GM21529 (cell line): ENCODE results near the gene FAM168B.

ENCODE experiments used
- ATAC-seq: cut with Tn5 transposase; IDR thresholded peaks from one replicate; pipeline ENCODE4 v1.9.1; 2021; ENCODE audit not compliant: unreplicated experiment

FAM168B gene

DNA sequence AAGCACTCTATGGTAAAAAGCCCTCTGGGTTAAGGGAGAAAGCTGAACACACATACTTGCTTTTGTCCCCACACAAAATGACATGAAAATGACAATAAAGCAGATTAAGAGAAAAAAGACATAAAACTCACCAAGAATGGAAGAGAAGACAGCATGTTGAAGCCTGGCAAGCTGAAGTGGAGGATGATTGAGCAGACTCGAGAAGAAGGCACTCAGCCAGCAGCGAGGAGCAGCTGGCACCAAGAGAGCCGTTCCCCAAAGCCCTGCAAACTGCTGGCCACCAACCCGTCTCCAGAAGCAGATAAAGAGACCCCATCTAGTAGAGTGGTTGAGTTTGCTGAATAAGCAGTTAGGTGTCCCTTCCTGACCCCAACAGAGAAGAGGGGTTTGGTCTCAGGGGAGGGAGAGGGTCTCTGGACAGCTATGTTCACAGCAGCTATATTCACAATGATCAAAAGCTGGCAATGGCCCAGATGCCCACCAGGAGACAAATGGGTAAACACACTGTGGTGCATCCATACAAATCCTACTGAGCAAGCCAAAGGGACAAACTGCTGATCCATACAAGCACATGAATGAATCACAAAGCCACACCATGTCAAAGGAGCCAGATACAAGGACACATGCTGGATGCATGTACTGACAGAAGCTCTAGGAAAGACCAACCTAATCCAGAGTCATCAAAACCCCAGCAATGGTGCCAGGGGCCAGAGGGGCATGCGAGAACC is 36.9 kb downstream of the FAM168B start:
- ATAC-seq = no peak

DNA sequence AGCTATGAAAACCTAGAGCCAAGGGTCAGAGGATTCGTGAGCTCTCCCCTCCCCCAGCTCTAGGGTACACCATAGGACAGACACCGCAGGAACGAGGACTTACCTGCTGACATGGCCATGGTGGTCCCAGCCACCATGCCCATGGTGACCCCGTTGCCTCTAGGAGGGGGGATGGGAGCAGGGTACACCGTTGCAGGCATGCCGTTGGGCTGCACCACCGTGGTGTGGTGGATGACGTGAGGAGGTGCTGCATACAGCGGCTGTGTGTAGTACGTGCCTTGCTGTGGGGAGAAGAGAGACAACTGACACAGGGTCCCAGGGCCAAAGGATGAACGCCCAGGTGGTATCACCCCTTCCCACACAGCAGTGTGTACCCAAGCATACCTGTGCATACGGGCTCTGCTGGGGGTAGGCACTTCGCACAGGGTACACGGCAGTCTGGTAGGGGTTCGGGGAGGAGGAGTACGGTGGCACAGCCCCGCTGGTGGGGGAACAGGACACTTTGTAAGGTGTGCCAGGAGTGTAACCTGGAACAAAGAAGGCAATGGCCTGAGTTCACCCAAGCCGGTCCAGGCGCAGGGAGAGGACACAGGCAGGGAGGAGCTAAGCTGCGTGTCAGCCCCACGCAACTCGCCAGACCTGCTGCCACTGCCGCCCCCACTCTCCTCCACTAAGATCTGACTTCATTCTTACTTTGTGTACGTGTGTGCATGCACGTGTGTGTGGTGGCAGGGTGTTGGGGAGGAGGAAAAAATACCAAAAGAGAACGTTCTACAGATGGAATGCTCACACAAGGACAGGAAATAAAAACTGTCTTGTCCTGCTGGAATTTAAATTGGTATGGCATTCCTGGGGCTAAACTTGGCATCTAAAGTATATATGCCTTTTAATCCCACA is 37.8 kb downstream of the FAM168B start:
- ATAC-seq = no peak

DNA sequence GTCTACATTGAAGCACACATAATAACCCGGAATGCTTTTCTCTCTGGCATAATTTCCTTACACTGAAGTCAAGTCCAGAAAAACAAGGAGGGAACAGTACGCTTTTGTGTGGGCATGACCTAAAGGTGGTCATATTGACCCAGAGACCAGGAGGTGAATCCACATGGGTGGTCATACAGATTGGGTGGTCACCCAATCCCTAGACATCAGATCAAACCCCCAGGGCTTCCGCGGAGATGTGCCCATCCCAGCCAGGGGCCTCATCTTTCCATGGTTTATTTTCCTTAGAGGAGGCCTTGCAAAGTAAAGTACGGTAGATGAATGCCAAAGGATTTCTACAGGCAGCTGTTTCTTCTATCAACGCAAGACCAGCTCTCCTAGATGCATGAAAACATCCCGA is 38.8 kb downstream of the FAM168B start:
- no peak for ATAC-seq

DNA sequence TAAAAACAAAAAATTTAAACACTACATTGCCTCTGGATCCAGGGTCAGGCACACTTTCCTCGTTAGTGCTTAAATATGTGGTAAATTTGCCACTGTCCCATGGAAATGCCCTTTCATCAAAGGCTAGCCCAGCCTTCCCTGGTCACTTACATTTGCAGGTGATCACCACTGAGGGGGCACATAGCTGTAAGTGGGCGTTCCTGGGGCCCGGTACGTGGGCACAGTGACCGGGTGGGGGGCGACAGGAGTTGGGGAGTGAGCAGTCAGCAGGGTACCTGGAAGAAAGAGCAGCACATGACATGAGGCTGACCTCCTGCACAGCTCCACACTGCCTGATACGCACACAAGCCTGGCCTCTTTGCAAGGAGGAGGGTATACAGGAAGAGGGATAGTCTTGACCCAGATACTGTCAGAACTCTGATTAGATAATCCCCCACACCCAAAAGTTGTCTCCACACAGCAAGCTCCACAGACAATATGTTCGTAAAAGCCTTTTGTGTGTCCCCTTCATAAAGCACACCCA is 40.5 kb downstream of the FAM168B start:
- ATAC-seq = no peak

DNA sequence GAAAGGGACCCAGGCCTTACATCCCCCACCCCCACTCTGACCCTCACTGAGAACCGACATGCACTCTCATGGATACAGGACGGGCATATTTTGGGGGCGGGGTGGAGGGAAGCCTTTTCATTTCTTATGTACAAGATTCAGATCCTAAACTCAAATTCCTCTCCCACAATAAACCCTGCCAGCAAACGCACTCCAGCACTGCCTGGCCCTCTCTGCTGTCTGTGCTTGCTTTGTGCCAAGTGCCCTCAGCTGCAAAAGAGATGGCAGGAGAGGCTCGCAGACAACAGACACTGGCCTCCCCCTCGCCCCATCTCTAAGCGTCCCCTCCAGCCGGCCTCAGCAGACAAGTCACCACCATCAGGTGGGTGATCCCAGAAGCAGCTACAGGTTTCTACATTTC is 42.4 kb downstream of the FAM168B start:
- no peak for ATAC-seq

DNA sequence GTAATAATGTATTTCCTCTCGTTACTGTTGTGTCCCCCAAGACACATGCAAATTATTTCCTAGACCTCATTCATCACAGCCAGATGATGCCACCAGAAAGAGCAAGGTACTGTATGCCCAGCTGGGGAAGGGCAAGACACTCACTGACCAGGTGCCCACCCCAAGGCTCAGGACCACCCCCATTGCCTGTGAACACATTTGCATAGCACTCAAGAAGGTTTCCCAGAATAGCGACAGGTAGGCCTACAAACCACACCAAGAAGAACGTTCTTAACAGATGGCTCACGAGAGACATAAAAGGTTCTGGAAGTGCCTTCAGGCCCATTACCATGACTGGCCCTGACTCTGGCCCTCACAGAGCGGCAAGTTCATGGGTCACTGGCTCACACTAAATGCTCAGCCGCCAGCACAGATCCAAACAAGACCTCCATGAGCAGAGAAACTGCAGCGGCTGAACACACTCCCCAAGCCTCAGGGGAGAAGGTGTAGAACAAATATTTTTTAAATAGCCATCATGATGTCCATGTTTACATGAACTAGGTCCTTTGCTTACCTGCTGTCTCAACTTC is 44.0 kb downstream of the FAM168B start:
- ATAC-seq = no peak

DNA sequence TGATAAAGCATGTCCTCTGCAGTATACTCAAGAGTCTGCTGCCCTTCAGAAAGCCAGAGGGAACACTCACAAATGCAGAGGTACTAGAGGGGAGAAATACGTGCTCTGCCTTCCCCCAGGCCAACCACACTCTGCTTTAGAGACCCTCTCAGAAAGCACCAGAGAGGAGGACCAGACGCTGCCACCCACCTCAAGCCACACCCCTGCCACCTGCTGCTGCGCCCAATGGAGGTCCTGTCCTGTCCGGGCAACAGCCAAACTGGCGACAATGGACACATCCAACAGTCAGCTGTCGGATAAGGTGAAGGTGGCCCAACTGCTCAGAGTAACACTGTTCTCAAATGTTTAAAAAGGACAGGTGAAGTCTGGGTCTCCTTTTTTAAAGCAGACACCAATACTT is 44.6 kb downstream of the FAM168B start:
- ATAC-seq = no peak

DNA sequence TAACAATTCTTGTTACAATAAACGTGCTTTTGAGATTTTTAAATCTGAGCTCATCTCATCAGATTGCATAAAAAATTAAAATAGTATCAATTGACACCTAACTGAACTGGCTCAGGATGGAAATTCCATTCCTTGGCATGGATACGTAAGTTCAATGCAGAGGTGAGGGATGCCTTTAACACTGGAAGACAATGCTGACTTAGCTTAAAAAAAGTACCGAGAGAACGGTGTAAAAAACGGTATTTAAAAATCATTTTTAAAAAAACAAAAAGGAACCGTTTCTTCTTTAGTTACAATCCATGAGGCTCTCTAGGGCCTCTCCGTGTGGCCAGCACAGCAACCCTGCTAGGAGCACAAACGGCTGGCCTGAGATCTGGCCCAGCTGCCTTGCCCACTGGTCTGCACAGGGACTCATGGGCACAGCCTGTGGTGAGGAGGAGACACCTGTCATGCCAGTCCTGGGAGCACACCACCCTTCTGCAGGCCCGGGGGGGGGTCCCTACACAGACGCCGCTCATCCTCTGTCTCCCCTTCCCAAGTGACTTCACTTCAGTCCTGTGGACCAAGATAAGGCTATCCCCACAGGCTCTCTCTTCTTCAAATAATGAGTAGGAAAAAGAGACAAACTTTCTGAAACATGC is 45.2 kb downstream of the FAM168B start:
- no peak for ATAC-seq

DNA sequence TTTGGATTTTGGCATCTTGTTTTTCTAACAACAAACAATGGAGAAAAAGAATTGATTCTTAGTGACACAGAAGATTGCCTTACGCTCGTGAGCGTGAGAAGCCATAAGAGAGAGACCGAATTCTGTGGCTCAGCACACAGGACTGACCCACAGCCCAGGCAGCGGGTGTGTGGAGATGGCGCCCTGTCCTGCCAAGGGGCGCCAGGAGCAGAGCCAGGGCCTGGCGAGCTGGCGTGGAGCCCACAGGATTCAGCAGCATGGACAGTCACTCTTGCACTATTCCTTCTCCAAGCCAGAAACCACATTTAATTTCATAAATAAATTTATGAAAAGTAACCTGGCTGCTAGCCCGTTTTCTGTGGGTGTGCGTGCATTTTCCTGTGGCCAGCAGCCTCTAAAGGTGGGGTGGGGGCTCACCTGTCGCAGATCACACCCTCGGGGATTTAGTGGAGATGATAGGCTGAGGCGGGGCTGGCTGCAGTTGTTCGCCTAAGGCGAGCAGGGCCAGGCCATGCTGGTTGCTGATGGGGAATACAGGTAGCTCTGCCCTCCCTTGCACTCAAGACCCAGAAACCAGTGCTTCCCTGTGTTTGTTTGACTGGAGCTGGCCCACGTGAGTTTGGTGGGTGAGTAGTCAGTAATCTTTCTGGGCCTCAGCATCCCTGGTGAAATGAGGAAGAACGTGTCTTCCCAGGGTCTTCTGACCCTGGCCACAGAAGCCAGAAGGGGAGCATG is 46.2 kb downstream of the FAM168B start:
- no peak for ATAC-seq

DNA sequence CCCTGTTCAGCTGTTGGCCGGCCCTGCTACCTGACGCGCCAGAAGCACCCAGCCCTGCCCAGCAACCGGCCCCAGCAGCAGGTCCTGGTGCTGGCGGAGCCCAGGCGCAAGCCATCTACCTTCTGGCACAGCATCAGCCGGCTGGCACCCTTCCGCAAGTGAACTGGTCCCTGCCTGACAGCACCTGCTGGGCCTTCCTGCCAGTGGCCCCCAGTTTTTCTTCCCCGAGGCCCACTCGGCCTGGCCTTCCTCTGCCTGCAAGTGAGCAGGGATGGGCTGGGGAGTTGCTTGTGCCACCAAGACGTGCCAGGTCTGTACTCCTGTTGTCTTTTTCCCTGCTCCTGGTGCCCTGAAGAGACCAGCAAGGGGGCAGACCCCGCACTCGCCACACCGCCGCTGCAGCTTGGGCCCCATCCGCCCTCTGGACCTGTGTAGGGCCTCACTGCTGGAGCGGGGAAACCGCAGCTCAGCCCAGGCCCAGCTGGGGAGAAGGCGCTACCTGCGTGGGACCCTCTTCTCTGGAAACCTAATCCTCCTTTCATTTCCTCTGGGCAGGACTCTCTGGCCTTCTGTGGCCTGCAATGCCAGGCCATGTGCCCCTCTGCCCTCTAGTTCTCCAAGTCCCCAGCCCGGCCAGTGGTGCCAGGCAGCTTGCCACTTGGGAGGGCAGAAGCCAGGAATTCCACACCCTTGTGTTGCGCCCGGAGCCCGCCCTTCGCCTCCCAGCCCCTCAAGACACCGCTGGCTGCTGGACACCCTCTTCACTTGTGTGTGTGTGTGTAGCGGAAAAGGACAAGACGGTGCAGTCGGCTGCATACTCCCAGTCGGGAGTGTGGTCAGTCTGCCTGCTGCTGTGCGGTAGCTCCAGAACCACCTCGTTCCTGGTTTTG is 47.0 kb downstream of the FAM168B start:
- ATAC-seq = no peak

DNA sequence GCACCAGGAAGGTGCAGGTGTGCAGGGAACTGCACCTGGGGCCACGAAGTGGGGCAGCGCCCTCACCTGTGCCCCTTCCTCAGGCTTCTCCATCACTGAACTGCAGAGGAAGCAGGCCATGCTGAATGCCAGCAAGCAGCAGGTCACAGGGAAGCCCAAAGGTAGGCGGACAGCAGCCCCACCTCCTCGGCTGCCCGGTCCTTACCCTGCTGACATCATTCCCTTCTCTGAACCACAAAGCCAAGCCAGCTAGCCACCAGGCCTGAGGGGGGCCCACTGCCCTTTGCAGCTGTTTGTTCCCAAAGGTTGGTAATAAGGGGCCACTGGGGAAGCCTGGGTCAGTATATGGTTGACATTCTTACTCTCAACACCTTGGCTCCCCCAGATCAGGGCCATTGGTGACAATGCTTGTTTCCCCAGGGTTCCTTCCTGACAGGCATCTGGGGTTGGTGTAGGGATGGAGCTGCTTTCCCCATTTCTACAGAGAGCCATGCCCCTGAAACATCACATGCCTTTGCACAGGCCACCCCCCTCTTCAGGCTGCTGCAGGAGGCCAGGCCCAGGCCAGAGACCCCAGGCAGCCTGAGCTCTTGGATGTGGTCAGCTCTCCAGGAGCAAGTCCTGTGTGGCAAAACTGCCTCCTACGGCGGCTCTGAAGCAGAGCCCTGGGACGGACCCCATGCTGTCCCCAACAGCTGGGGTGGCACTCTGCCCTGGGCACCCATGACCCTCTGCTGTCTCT is 47.8 kb downstream of the FAM168B start:
- no peak for ATAC-seq

DNA sequence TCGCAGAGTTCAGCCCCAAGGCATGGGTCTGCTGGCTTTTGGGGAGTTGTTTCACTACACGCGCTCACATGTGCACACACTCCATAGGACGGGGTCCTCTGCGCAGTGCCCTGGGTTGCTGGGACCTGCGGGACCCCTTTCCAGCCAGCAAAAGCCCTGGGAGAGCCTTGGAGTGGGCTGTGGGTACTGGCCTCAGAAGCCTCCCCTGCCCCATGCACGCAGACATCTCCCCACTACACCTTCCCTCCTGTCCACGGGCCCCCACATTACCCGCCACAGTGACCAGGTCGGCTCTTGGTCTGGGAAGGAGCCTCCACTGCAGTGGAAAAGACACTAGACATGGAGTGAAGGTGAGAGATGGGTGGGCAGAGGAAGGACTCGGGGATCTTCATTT is 48.5 kb downstream of the FAM168B start:
- ATAC-seq = no peak

DNA sequence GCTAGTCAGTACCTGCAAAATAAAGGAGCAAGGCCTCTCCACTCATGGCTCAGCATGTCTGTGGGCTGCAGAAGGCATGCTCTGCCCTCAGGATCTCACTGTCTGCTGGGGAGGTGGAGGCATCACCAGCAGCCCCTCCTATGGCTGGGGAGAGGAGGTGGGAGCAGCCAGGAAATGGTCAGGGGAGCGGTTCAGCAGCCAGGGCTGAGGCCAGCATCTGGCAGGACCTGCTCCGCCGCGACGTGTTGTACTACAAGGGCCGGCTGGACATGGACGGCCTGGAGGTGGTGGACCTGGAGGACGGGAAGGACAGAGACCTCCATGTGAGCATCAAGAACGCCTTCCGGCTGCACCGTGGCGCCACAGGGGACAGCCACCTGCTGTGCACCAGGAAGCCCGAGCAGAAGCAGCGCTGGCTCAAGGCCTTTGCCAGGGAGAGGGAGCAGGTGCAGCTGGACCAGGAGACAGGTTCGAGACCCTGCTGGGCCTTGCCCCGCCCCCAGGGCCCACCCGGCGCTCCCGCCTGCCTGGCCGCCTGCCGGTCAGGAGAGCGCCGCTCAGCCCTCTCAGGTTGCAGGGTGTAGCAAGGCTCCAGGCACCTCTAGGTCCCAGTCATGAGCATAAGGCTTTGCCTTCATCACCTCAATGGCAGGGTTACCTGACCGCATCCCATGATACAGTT is 49.0 kb downstream of the FAM168B start:
- ATAC-seq = no peak

DNA sequence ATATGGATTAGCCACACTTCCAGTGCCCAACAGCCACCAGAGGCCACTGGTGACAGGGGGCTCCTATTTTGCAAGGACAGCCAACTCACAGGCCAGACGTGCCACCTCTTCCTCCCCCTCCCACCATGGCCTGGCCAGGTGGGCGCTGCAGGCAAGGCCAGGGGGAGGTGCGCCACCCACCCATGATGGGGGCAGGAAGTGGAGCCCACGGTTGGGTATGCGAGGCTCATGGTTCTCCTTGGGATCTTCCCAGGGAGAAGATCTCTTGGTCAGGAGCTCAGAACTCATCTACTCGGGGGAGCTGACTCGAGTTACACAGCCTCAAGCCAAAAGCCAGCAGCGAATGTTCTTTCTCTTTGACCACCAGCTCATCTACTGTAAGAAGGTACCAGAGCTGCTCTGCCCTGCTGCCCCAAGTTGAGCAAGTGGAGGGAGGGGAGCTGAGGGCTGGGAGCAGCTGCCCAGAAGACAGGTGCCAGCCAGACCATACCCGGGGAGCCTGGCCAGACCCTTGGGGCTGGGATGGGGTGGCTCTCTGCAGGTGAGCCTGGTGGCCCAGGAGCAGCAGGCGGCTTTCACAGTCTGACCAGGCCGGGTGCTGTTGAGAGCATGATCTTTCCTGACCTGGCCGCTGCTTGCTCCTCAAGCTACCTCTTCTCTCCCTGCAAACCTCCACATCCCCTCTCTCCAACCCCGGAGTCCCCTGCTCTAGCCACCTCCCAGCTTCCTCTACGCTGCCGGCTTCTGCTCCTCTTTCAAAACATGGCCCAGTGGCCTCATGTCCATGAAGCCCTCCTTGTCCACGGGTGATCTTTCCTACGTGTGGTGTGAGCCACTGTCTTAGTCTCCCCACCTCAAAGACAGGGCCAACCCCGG is 49.8 kb downstream of the FAM168B start:
- ATAC-seq = no peak

DNA sequence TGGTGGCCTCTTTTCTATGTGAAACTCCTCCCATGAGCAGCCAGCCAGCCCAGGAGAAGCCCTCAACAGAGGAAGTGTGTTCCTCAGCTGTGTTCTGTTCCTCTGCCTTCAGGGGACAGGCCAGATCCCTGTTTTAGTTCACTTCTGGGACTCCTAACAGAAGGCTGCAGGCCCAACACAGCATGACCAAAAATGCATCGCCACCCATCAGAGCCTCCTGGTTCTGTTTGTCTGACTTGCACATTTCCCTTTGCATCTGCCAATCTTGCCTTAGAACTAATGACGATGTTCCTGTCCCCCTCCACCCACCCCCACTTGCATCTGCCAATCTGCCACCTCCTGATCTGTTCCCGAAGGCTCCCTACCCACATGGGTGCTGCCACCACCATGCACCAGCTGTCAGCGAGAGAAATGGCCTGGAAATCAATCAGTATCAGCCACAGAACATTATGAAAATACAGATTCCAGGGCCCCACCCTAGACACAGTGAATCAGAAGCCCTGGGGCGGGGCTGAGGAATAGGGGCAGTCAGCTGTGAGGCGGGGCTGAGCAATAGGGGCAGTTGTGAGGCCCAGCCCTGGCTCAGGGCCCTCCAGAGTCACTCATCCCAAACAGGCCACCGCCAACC is 51.0 kb downstream of the FAM168B start:
- no peak for ATAC-seq

DNA sequence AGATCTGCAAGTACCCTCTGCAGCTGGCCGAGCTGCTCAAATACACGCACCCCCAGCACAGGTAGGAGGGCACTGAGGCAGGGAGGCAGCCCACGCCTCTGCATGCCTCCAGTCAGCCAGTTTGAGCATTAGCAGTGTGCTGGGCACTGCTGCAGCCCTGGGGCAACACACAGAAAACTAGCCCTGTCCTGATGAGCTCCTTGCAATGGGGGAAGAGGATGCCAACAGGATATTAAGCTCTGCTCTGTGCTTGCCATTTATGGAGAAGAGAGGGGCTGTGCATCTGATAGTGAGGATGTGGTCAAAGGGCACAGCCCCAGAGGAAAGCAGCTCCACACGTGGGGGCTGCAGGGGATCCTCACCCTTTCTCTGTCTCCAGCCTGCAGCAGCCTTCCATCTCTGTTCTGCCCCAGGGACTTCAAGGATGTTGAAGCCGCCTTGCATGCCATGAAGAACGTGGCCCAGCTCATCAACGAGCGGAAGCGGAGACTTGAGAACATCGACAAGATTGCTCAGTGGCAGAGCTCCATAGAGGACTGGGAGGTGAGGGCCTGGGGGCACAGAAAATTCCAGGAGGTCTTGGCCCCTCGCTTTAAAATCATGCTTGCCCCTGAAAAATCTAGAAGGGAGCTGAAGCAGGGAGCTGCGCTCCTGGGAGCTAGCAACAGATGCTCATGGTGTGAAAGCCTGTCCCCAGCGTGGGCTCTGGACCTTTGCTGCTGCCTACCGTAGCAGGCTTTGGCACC is 51.7 kb downstream of the FAM168B start:
- no peak for ATAC-seq
